NCI-H187 treated with DMSO at 0.1 percent for 48 hours (cell line): ENCODE results near the gene CDK8.
"Not testable (repeated sequence)": the region's sequence is repeated elsewhere in the genome, so short reads cannot be mapped to it uniquely, and the experiment has no call there.

Source experiments
- DNase-seq: peaks from one replicate; lab custom pipeline; 2025; lab: John Stamatoyannopoulos, UW

CDK8 gene

GRCh38 chr13:26253262-26253786 lies 605 bp upstream of the CDK8 start:
- no peak for DNase-seq

- DNase-seq = no peak
Observed at GRCh38 chr13:26254583-26255111, 718 bp downstream of the CDK8 start.

DNA sequence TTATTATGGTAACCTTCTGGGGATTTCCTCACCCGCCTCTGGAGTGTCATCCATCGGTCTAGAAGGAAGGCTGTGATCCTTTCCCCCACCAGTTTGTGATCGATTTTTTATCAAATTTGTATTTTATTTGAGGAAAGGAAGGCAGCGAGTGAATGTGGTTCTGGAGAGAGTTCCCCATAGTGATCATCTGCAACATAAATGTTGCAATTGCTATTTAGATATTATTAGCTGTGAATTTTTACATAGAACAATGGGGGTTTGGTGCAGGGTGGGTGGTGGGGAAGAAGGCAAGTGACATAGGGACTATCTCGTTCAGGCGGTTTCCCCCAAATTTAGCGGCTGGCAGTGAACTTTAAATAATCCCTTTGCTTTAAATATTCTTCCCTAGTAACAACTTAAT lies 1.2 kb downstream of the CDK8 start:
- no peak for DNase-seq

DNA sequence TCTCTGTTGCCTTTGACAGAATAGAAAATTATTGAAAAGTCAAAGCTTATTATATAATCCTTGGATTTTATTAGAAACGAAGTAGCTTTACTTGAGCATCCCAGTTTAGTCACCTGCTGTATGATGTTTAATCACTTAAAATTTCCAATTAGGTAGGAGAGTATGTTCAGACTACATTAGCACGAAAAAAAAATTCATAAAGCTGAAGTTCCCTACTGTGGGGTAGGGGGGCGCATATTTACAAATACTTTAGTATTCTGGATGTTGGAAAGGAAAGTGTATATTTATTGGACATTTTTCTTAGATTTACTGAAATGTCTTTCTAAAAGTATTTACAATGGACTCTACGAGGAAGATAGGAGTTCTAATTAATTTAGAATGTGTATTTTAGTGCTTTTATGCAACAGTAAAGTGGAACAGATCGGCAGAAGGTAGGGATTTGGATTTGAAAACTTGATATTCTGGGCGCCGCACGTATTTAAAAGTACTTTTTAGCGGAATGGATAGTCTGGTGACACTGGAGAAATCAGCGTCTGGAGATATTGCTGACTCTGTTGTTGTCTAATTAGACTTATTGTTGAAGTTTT lies 1.9 kb downstream of the CDK8 start:
- no peak for DNase-seq

DNA sequence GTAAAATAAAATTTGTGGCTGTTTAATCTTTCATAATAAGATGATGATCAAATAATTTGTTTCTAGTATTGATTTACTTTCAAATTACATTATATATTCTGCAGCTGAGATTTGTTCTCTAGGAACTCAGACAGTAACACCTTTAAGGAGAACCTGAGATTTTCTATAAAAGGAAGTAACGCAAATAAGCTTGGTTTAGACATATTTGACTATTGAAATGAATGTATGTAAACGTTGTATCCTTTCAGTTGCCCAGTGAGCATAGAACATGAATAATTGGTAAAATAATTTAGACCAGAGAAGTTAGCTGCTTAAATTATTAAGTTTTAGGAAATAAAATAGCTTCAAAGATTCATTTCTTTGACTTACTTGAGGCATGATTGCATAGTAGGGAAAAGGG lies 3.1 kb downstream of the CDK8 start:
- DNase-seq = no peak

DNA sequence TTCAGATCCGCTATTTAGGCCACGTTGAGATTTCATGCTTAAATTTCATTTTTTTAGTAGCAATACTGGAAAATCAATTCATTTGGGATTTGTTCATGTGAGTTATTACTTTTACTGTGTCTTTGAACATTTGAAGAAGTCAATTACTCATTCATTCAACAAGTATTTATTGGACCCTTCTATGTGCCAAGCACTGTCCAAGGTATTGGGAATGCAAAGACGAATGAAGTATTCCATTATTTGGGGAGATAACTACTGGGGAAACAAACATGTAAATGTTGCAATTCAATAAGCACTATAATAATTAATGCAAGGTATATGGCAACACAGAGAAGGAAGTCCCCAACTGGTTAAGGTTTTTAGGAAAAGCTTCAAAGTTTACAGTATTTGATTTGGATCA lies 5.7 kb downstream of the CDK8 start:
- no peak for DNase-seq

DNA sequence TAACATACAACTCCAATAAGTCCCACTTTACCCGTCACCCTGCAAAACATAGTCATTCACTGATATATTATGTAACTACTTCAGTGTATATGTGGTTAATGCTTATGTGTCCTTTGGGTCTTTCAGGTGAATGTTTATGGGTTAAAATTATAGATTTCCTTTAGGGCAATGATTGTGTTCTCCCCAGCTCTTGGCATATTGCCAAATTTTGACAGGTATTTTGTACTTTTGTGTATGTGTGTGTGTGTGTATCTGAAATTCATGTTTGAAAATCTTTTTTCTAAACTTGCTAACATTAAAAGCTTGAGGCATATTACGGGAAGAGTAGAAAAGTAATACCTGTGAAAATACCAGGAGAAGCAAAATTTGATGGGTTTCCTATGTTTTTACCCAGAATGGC lies 8.2 kb downstream of the CDK8 start:
- DNase-seq = no peak

DNA sequence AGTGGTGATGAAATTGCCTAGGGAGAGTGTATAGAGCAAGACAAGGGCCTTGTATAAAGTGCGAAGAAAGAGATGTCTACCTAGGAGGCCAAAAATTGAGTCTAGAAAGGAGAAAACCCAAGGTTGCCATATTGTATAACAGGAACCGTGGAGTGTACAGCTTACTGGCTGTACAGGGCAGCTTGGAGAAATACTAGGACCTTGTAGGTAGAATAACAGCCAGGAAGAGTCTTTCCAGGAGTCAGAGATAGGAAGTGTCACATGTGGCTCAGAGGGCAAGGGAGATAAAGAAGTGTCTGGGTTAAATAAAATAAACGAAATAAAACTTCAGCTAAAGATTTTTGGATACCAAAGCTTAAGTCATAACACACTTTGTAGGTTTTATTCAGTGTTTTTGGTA lies 12.4 kb downstream of the CDK8 start:
- DNase-seq = no peak

- no peak for DNase-seq
Observed at GRCh38 chr13:26270707-26271106, 16.8 kb downstream of the CDK8 start.

DNA sequence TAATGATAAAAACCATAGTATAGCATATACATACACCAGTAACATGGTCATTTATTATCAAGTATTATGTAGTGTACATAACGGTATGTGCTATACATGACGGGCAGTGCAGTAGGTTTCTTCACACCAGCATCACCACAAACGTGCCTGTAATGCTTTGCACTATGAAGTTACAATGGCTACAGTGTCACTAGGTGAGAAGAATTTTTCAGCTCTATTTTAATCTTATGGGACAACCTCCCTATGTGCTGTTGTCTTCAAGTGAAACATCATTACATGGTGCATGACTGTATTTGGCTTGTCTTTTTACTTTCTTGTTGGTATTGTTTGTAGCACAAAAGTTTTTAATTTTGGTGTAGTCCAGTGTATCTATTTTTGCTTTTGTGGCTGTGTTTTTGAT lies 18.7 kb downstream of the CDK8 start:
- no peak for DNase-seq

GRCh38 chr13:26280295-26280694 lies 26.4 kb downstream of the CDK8 start:
- DNase-seq = no peak

DNA sequence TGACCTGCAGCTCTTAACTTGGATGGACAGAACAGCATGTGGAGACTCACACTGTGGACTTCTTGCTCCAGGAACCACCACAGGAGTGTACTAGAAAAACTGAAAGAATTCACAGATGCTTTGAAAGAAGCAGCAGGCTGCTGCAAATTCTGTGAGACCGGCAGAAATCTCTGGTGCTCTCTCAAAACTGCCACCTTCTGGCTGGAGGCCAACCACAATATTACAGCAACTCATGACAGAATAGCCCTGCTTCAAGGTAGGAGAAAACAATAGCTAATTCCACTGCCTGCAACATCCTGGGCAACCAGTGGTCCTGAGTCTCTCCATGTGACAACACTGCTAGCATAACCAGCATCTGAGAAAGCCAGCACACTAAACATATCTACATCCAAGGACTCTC lies 26.9 kb downstream of the CDK8 start:
- no peak for DNase-seq

GRCh38 chr13:26285911-26286310 lies 32.0 kb downstream of the CDK8 start:
- DNase-seq = not testable (repeated sequence)

DNA sequence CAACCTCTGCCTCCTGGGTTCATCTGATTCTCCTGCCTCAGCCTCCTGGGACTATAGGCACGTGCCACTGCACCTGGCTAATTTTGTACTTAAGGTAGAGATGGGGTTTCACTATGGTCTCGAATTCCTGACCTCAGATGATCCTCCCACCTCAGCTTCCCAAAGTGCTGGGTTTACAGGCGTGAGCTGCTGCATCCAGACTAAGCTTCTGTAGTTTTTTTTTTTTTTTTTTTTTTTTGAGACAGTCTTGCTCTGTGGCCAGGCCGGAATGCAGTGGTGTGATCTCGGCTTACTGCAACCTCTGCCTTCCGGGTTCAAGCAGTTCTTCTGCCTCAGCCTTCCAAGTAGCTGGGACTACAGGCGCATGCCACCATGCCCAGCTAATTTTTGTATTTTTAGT lies 34.9 kb downstream of the CDK8 start:
- not testable (repeated sequence) for DNase-seq

- DNase-seq = no peak
Observed at GRCh38 chr13:26295812-26296211, 41.9 kb downstream of the CDK8 start.

GRCh38 chr13:26299168-26299750 lies 45.3 kb downstream of the CDK8 start:
- no peak for DNase-seq

GRCh38 chr13:26300140-26300539 lies 46.2 kb downstream of the CDK8 start:
- DNase-seq = no peak

DNA sequence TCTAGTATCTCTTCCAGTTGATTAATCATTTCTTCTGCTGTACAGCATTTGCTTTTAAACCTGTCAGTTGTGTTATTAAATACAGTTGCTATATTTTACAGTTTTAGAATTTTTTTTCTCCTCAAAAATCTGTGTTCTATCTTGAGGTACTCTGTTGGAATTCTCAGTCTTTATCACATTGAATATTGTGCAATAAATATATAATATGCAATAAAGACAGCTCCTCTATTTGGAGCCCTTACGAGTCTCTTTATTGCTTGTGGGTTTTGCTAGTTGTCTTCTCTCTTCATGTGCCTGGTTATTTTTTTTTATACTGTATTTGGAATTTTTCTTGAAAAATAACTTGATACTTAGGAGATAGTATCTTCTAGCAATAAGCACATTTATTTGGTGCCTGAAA lies 51.7 kb downstream of the CDK8 start:
- no peak for DNase-seq

- DNase-seq = no peak
Observed at GRCh38 chr13:26307701-26308100, 53.8 kb downstream of the CDK8 start.

- no peak for DNase-seq
Observed at GRCh38 chr13:26308250-26308649, 54.3 kb downstream of the CDK8 start.

GRCh38 chr13:26308836-26309235 lies 54.9 kb downstream of the CDK8 start:
- no peak for DNase-seq

DNA sequence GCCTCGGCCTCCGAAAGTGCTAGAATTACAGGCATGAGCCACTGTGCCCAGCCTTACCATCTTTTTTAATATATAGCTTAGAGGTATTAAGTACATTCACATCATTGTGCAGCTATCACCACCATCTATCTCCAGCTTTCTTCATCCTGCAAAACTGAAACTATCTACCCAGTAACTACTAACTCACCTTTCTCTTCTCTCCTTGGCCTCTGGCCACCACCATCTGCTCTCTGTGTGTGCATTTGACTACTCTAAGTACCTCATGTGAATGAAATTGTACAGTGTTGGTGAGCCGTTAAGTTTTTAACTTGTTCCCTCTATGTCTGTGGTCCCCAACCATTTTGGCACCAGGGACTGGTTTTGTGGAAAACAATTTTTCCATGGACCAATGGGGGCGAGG lies 56.1 kb downstream of the CDK8 start:
- DNase-seq = no peak

GRCh38 chr13:26310470-26310869 lies 56.5 kb downstream of the CDK8 start:
- no peak for DNase-seq

- DNase-seq = not testable (repeated sequence)
Observed at GRCh38 chr13:26312019-26312418, 58.1 kb downstream of the CDK8 start.
